GM21717 (cell line): ENCODE data around the gene IMMP2L.
"Not testable (repeated sequence)": the region's sequence is repeated elsewhere in the genome, so short reads cannot be mapped to it uniquely, and the experiment has no call there.

Experiments used
- ATAC-seq: cut with Tn5 transposase; IDR thresholded peaks from one replicate; pipeline ENCODE4 v1.9.1; 2021; ENCODE audit warnings: mild to moderate bottlenecking, moderate library complexity; ENCODE audit not compliant: unreplicated experiment

IMMP2L gene

DNA sequence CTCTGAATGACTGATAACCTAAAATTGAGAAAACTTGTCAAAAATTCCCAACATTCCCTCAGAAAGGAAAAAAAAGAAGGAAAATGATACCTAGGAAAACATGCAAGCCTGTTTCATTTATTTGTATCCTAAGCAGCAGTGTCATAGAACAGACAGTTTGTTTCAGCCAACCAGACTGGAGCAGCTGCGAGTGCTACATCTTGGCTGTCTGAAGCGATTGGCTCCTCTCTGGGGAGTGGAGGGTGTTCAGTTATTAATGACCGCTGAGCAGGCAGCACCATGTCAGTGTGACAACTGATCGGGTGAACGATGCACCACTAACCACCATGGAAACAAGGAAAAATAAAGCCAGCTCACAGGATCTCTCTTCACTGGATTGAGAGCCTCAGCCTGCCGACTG lies 471.4 kb downstream of the IMMP2L start, which contains the start of gene LRRN3:
Gene LRRN3, plus strand, starts transcription at position 282 of the 400 bp plus-strand sequence. CDS start 31,646 bp downstream, outside the sequence.
- no peak for ATAC-seq

DNA sequence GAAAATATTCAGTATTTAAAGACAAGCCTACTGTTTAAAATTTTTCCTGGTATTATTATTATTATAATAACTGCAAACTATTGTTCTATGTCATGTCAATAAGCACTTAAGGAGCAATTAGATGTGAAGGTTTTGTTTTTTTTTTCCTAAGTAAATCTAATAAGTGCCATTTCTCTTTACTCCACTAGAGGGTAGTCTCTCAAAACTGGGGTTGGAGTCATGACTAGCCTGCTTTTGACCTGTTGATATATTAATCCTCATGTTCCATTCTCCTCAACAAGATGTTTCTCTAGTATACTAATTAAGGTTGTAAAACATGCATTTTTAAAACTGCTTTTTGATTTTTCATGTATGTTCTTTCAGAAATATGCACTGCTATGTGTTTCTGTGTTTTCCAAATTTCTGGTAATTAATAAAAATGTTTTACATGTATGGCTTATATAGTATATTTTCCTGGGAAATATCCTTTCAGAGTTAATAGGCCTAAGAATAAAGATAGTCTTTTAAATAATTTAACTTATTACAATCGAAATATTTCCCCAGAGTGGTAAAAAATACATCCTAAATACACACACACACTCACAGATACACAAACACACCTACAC lies 472.4 kb downstream of the IMMP2L start:
- ATAC-seq = no peak

DNA sequence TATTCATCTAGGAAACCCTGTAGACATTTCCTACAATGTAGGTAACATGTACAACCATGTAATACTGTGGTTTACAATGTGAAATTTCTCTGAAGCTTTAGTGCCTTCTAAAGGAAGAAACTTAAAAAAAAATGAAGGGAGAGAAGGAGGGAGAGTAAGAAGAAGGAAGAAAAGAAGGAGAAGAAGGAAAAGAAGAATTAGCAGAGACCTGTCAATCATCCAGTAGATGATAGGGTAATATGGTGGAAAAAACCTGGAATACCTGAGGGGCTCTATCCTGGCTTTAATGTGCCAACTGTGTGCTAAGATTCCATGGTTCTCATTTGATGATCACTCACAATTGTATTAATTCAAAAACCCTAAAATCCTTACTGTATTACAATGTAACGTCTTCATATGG lies 474.0 kb downstream of the IMMP2L start:
- no peak for ATAC-seq

DNA sequence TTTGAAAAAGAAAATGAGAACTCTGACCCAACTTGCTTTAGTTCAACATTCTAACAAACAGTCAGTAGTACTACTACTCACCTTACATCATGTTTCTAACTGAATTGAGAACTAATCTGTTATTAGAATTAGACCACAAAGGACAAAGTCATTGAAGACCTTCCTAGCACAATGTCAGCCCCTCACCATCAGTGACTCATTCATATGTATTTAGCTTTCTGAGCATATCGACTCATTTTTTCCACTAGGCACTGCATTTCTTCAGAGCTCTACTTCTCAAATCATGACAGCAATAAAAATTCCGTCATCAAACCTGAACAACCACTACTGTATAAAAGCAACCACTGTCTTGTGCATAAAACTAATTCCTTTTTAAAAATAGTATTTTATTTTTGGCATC lies 475.8 kb downstream of the IMMP2L start:
- ATAC-seq = no peak

DNA sequence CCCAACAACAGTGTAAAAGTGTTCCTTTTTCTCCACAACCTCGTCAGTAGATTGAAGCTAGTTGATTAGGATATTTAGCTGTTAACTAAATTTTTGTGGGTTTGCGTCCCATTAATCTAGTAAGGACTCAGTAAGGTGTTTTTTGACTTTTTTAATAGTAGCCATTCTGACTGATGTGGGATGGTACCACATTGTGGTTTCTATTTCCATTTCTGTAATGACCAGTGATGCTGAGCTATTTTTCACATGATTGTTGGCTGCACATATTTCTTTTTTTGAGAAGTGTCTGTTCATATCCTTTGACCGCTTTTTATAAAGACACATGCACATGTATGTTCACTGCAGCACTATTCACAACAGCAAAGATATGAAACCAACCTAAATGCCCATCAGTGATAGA lies 476.9 kb downstream of the IMMP2L start:
- no peak for ATAC-seq

DNA sequence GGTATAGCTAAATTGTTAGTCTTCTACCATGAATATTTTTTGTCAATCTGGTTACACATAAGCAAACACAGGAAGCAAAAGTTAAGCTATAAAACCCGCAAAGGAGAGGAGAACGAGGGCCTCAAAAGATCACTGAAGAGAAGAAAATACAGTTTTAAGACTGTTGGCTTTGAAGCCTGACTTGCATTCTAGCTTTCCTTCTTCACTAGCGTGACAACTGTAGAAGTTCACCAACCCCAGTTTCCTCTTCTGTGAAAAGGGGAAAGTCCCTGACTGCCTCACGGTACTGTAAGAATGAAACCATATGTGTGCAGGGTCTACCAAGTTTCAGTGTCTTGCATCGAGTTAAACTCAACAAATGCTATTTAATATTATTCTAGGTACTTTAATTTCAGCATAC lies 478.9 kb downstream of the IMMP2L start:
- ATAC-seq = peak; percentile 99

DNA sequence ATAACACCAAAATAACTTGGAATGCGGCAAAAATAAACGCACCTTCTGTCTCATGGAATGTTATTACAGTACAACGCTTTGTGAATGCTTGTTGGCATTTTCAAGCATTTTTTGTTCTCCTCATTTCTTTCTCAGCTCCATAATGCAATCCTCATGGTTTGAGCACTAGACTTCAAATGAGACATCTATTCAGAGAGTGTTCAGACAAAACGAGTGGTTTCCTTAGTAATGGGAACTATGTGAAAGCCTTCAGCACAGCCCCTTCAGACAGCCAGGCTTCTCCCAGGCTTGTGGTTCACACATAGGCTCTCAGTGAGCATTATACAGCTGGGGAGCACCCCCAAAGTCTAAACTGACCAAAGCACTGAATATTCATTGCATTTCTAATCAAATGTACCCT lies 479.9 kb downstream of the IMMP2L start:
- no peak for ATAC-seq

DNA sequence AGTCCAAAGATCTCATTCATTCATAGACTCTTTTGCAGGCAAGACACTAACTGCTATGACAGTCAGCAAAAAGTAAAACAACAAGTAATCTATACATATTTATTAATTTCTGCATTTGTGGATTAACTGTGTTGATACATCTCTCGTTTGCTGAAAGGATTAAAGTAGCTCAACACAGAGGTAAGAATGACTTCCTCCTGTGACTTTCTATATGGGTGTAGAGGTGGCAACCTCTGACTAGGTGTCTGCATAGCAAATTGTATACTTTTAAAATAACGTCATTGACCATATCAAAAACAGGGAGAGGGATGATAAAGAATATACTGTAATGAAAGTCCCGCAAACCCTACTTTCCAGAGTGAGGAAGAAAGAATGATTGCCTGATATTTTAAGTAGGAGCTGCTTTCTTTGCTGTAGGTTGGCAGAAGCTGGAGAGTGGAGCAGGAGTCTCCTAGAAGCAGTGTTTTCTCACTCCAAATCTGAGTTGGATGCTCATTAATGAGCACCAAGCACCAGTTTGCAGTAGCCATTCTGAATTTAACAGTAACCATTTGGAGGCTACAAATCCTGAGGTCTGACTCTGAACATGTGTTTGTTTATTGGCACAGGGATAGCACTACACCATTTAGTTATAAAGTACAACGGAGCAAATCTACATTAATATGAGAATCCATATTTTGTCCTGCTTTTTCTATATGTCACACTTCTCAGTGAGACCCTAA lies 480.6 kb downstream of the IMMP2L start:
- no peak for ATAC-seq

DNA sequence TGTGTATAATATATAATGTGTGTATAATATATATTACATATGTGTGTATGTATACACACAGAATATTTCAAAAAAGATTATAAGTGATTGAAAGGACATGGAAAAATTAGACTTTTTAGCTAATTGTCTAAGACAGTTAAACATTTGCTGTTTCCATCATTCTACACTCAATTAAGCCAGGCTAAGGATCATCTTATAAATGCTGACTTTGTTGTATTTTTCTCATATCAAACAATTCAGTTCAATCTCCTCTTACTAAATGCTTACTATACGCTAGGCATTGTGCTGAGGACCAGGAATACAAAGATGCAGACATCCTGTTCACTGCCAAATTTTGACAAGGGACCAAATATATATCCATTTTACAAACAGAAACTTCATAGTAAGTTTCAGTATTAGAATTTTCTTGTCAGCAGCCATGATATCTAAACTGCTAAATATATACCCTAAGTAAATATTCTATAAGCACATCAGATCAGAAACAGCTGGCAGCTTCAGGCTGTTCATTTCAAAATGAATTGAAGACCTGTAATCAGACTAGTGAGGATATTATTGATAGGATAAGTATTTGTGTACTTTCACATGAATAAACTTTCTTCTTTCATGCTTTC lies 481.7 kb downstream of the IMMP2L start:
- ATAC-seq = peak; percentile 29

DNA sequence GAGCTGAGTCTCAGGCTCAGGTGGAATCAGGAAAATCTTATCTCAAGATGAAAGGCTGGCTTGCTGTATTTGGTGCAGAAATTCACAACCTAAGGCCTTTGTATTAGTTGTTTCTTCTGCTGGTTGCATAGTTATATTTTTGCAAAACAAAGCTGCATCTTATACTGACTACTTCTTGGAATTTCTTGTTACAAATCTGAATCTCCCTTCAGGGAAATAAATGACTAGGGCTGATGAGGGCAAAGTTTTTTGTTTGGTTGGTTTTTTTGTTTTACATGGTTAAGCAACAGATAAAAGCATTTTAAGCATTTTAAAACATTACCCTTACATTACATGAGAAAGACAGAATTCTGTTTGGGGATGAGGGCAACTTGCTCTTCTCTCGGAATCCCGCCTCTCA lies 485.3 kb downstream of the IMMP2L start:
- no peak for ATAC-seq

DNA sequence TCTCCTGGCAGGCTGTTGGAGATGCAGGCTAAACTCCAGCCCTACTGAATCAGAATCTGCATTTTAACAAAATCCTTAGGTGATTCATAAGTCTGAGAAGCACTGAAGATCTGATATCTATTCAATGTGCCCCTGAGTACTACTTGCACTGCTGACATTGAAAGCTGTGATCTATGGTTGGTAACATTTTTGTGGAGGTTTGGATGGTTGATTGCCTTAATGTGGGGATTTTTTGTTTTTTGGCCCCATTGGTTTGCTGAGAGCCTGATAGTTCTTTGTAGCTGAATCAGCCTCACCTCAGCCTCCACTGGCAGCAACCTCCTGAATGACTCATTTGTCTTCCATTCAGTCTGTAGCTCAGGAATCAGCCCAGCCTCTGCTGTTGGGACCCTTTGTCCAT lies 486.1 kb downstream of the IMMP2L start:
- ATAC-seq = no peak

DNA sequence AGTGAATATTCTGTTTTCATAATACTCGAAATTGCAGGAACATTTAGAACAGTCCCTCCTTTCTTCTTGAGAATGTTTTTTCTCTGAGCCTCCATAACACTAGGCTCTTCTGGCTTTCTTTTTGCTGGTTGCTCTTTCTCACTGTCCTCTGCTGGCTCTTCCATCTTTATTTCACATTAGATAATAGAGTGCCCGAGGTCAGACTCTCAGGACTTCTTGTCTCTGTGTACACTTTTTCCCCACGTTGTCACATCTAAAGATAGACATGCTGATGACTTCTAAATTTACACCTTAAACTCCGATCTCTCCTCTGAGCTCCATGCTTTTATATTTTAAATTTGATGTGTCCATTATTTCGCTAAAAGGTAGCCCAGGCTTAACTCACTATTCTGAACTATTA lies 486.8 kb downstream of the IMMP2L start:
- ATAC-seq = no peak

DNA sequence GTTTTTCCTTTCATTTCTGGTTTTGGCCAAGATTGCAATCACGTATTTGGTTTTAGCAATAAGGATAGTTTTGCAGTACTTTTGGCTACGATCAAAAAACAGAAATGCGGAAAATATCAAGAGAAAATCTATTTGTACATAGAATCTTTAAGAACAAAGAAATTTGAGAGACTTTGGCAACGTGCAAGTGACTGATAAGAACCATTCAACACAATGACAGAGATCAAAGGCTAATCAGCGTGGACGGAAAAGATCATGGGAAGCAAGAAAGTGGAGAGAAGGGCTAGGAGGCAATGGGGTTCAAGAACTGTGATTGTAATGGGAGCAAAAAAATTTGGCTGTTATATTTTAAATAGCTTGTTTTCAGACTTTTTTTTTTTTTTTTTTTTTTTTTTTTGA lies 487.5 kb downstream of the IMMP2L start:
- ATAC-seq = no peak

DNA sequence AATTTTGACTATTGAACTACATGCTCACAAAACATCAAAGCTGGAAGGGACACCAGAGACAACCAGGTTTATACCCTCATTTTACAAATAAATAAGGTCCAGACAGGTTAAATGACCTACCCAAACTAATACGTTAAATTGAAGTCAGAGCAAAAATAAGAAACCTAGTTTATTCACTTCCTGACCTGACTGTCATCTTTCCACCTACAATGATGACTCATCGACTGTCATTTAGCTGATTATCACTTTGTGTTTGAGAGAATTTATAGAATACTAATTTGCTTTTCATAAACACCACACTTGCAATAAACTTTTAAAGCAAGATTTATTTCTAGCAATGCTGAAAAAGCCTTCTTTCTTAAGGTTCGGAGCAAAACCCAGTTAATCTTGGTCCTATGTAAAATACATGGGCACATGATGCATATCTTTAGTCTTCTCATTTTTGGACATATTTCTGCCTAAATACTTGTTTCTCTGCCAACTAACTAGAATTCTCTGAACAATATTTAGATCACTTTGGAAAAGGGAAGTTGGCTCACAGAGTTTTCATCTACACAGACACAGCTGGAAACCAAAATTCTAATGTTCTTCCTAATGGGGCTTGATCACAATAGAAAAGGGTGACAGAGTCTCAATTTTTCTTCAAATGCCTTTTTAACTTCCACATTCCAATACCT lies 488.1 kb downstream of the IMMP2L start:
- no peak for ATAC-seq

DNA sequence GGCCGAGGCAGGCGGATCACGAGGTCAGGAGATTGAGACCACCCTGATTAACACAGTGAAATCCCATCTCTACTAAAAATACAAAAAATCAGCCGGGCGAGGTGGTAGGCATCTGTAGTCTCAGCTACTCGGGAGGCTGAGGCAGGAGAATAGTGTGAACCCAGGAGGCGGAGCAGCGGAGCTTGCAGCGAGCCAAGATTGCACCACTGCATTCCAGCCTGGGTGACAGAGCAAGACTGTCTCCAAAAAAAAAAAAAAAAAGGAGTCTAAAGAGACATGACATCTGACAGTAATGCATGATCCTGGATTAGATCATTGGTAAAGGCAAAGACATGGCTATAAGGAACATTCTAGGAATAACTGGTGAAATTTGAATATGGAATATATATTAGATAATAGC lies 489.6 kb downstream of the IMMP2L start:
- ATAC-seq = not testable (repeated sequence)

DNA sequence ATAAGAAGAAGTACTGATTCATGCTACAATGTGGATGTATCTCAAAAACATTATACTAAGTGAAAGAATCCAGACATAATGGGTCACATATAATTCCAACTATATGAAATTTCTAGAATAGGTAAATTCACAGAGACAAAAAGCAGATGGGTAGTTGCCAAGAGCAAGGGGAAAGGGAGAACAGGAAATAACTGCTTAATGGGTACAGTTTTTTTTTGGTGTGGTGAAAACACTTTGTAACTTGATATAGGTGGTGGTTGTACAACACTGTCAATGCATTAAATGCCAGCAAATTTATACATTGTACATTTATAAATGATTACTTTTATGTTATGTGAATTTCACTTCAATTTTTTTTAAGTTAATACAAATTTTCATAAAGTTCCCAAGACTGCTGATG lies 490.7 kb downstream of the IMMP2L start:
- ATAC-seq = no peak

DNA sequence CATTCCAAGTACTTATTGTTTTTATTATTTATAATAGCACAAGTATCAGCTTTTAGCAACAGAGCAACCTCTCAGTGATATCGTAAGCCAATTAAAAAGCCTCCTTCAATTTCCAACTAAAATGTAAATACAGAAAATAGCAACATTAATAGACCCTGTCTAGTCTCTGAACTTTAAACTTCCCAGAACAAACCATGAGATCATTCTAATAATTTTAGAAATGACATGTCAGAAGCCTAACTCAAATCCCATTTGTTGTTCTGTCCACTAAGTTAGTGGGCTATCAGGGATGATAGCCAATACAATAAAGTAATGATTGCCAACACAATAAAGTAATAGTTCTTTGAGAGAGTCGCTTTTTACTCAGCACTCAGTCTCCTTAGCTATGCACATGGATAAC lies 493.7 kb downstream of the IMMP2L start:
- no peak for ATAC-seq

DNA sequence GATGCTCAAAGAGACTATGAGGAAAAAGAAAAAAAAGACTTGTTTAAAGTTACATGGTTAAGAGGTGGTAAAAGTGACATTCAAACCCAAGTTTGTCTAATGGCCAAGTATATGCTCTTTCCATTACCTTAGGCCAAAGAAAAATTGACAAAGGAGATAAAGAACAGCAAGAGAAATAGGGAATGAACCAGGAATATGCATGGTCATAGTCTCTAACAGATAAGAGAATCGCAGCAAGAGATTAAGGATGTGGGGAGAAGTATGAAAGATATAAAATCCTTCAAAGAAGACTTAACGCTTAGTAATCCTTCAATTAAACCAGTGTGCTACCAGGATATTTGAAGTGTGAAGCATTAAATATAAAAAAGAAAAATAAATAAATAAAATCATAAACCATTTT lies 494.6 kb downstream of the IMMP2L start:
- ATAC-seq = no peak

DNA sequence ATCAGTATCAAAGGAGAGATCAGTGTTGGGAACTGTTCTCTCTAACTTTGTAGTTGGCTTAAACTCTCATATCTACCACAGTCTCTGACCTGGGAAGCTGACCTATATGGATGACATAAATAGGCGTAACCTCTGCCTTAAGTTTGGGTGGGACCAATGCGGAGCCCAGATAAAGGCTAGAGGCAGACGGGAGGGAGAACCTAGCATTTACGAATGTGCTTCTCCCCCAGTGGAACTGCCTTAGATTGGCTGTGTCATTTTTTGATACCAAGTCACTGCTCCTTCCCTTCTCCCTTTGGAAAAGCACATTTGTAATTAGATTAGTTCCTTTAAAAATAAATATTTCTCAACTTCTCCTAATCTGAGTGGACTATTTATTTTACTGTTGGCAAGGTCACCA lies 495.0 kb downstream of the IMMP2L start:
- ATAC-seq = no peak

DNA sequence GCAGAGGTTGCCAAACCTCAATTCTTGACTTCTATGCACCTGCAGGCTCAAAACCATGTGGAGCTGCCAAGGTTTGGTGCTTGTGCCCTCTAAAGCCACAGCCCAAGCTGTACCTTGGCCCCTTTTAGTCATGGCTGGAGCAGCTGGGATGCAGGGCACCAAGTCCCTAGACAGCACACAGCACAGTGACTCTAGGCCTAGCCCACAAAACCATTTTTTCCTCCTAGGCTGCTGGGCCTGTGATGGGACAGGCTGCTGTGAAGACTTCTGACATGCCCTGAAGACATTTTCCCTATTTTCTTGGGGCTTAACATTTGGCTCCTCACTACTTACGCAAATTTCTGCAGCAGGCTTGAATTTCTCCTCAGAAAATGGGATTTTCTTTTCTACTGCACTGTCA lies 499.1 kb downstream of the IMMP2L start:
- ATAC-seq = no peak

DNA sequence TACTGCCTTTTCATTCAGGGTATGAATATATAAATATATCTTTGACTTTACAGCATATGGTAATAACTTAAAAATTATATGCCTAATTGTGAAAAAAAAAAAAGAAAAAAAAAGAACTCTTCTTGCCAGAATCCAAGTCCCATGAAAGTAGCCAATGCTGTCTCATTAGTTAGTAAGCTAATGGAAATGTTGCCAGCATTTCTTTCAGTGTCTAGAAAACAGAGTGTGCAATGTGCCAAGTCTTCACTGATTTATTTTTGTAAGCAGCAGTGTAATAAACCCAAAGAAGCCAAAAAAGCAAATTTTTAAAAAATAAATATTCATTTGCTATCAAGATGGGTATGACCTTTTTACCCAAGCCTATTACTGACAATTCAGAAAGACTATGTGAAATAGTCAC lies 502.5 kb downstream of the IMMP2L start:
- no peak for ATAC-seq

DNA sequence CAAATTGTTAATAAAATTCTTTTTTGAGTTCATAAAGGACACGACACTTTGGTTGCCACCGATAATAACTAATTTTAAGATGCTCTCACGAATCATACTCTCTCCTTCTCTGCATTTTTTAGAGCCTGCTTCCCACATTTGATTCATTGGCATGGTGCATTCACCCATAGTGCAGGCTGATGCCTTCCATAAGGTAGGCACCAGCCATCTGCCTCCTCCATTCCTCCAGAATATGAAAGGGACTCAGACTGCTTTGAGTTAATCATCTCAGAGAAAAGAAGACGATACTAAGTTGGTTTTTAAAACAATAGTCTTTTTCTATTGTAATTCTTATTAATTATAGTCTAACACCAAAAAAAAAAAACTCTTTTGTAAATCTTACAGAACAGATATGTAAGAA lies 505.2 kb downstream of the IMMP2L start:
- no peak for ATAC-seq
